Fibroblast of skin of back (primary cell): Measurements from ENCODE around the gene SLC4A7. TPM values are rescaled to one million over a fixed set of nuclear protein-coding genes. Genes with fewer than 3 reads are reported as not detected.
A peak's percentile ranks its signal among the peaks of the same experiment; 100 is the strongest.
"Not testable (repeated sequence)": the region's sequence is repeated elsewhere in the genome, so short reads cannot be mapped to it uniquely, and the experiment has no call there.

Experiments used
- DNase-seq: peaks from one replicate; pipeline ENCODE4 v3.0.0-alpha.2; 2013
- polyA plus RNA-seq, 2 experiments: library from polyadenylated mRNA; unstranded; fragments of 120-200 nt; gene quantifications; one replicate each; pipeline ENCODE4 v1.2.1, GENCODE V29; 2013; ENCODE audit not compliant: insufficient read length in 2 of 2

Gene SLC4A7
- polyA plus RNA-seq (2013, experiment 1 of 2; ENCODE audit: insufficient read length), result 44.8 TPM
- polyA plus RNA-seq (2013, experiment 2 of 2; ENCODE audit: insufficient read length), result 62.7 TPM

- DNase-seq, result peak; percentile 95
Observed at GRCh38 chr3:27484015-27484844, at the start of gene SLC4A7. SLC4A7 (minus strand) TSS chr3:27484384; CDS start chr3:27484126, 258 bp downstream.

GRCh38 chr3:27533261-27533607 lies 49.0 kb upstream of the SLC4A7 start:
- peak; percentile 49 for DNase-seq

- DNase-seq, result no peak
Observed at GRCh38 chr3:27532426-27533260, 48.5 kb upstream of the SLC4A7 start.

- DNase-seq, result not testable (repeated sequence)
Observed at GRCh38 chr3:27531193-27531751, 47.1 kb upstream of the SLC4A7 start.

GRCh38 chr3:27528791-27529190 lies 44.6 kb upstream of the SLC4A7 start:
- no peak for DNase-seq

- DNase-seq, result no peak
Observed at GRCh38 chr3:27526614-27527315, 42.6 kb upstream of the SLC4A7 start.

- no peak for DNase-seq
Observed at GRCh38 chr3:27521872-27522265, 37.7 kb upstream of the SLC4A7 start.

GRCh38 chr3:27521179-27521871 lies 37.1 kb upstream of the SLC4A7 start:
- DNase-seq, result peak; percentile 94

- DNase-seq, result peak; percentile 35
Observed at GRCh38 chr3:27511724-27512422, 27.7 kb upstream of the SLC4A7 start.

GRCh38 chr3:27509376-27509775 lies 25.2 kb upstream of the SLC4A7 start:
- DNase-seq, result no peak

- no peak for DNase-seq
Observed at GRCh38 chr3:27508424-27508823, 24.2 kb upstream of the SLC4A7 start.

GRCh38 chr3:27507515-27508266 lies 23.5 kb upstream of the SLC4A7 start:
- no peak for DNase-seq

- DNase-seq, result peak; percentile 34
Observed at GRCh38 chr3:27507111-27507510, 22.9 kb upstream of the SLC4A7 start.

GRCh38 chr3:27504749-27505148 lies 20.6 kb upstream of the SLC4A7 start:
- peak; percentile 67 for DNase-seq

- peak; percentile 93 for DNase-seq
Observed at GRCh38 chr3:27503526-27503925, 19.3 kb upstream of the SLC4A7 start.

- no peak for DNase-seq
Observed at GRCh38 chr3:27501759-27502158, 17.6 kb upstream of the SLC4A7 start.

- DNase-seq, result no peak
Observed at GRCh38 chr3:27500986-27501385, 16.8 kb upstream of the SLC4A7 start.

- no peak for DNase-seq
Observed at GRCh38 chr3:27500035-27500434, 15.9 kb upstream of the SLC4A7 start.

- no peak for DNase-seq
Observed at GRCh38 chr3:27494784-27495183, 10.6 kb upstream of the SLC4A7 start.

- DNase-seq, result no peak
Observed at GRCh38 chr3:27488821-27489220, 4.6 kb upstream of the SLC4A7 start.
